GM18526 (cell line): ENCODE measurements around the gene CCDC93.

ENCODE experiments used
- POLR2A ChIP-seq: IDR thresholded peaks from 3 replicates; pipeline ENCODE4 v1.6.1; 2011; ENCODE audit not compliant: insufficient read length; ENCODE audit errors: extremely low read depth

The CCDC93 gene

DNA sequence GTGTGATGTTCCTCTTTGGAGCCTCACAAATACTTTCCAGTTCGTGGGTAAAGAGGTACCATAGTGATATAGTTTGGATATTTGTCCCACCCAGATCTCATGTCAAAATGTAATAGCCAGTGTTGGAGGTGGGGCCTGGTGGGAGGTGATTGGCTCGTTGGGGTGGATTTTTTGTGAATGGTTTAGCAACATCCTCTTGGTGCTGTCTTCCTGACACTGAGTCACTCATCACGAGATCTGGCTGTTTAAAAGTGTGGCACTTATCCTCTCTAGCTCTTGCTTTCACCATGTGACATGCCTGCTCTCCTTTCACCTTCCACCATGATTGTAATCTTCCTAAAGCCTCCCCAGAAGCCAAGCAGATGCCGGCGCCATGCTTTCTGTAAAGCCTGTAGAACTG is 3.0 kb upstream of the CCDC93 start:
- no peak for TF ChIP-seq POLR2A

- no peak for TF ChIP-seq POLR2A
Observed at GRCh38 chr2:118014492-118014824, 588 bp upstream of the CCDC93 start.

DNA sequence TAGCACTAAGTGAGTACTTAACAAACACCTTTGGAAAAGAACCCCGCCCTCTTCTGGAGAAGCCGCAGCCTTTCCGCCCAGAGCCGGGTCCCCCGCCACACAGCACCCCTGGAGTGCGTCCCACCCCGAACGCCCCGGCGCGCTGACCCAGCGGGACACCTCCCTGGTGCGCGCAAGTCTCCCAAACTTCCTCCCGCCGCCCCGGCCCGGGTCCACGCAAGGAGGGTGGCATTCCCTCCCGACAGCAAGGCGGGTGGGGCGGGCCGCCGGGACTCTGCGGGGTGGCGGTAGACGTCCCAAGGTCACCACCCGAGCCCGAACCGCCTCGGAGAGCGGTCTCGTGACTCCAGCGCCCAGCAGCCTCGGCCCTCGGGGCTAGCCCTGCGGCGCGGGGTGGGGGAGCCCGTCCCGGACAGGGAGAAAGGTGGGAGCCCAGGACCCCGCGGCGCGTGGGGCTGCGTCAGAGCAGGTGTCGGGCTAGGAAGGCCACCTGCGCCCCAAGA is 598 bp downstream of the CCDC93 start:
- no peak for TF ChIP-seq POLR2A

- no peak for TF ChIP-seq POLR2A
Observed at GRCh38 chr2:118012778-118013177, 1.1 kb downstream of the CCDC93 start.

GRCh38 chr2:118010473-118010872 is 3.4 kb downstream of the CCDC93 start:
- no peak for TF ChIP-seq POLR2A

DNA sequence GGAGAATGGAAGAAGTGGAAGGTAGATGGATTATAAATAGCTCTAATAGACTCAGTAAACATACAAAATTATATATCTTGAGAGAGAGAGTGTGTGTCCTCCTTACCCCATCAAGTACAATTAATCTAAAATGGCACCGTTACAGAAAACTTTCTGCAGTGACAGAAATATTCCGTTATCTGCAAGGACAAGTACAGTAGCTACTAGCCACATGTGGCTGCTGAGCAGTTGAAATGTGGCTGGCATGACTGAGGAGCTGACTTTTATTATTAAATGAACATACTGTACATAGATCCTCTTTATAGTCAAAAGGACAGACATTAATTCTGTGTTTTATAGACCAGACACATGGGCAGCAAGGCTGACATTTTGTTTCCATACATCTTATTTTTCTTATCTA is 7.0 kb downstream of the CCDC93 start:
- no peak for TF ChIP-seq POLR2A

DNA sequence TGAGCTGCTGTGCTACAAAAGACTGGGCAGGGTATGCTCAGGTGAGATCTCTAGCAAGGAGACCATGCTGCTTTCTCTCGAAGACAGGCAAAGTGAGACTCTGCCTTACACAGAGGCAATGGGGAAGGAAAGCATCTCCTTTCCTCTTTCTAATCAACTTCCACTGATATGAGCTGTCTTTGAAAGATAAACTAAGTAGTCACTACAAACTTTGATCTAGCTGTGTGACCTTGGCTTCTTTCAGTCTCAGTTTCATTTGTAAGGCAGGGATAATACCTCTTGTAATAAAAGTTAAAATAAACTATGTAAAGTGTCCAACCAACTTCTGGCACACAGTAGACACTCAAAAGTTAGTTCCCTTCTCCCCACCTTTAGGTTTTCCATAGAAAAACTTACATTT is 7.5 kb downstream of the CCDC93 start:
- TF ChIP-seq POLR2A = no peak

GRCh38 chr2:118003396-118003824 is 10.5 kb downstream of the CCDC93 start:
- TF ChIP-seq POLR2A = no peak

GRCh38 chr2:118000041-118000440 is 13.8 kb downstream of the CCDC93 start:
- no peak for TF ChIP-seq POLR2A

DNA sequence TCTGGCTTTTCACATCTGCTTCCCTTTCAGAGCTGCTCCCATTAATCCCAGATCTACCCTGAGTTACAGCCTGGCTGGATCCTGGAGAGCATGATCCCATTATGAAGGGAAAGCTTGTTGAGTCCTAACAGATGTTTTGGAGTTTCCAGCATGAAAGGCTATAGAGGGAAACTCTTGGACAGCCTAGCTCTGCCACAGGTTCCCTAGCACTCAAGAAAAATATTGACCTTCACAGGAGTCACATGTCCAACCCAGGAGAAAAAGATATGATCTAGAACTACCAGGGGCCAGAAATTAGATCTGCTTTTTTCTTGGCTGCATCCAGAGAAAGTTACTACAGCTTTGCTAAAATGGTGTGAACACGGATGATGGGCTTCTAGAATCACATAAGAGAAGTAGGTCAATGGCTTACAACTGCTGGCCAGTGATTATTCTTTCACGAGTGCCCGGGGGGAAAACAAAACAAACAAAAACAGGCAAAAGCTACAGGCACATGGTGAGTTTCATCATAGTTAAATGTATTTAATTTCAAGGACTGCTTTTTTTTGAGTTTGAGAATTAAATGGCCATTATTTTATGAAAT is 15.9 kb downstream of the CCDC93 start:
- no peak for TF ChIP-seq POLR2A

DNA sequence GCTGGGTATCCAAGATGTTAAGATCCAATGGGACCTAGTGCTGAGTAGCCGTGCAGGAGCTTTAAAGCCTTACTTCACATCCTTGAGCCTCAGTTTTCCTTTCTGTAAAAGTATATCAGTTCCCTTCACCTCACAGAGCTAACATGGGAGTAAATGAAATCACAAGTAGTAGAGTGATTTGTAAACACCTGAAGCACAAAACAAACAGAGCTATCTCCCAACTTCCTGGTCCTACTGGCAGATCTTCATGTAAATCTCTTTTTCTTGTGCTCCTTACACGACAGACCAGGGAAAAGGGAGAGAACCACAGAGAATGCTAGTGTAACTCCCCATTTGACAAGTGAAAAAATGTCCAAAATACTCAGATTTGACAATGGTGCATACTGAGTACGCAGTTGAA is 17.3 kb downstream of the CCDC93 start:
- no peak for TF ChIP-seq POLR2A

DNA sequence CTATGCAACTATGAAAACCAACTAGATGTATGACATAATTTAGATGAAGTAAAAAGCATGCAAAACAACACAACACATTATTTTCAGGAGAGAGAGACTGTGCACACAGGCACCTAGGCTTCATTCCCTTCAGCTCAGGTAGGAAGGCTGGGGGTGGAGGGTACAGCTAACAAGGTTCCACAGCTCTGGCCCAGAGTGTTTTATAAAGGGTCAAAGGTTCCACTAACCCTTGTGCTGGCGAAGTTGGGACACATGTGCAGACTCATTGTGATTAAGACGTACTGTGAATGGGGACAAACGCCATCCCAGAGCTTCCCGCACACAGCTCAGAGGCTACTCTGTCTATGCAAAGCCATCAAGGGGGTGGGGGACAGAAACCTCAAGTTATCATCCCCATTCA is 19.1 kb downstream of the CCDC93 start:
- no peak for TF ChIP-seq POLR2A

DNA sequence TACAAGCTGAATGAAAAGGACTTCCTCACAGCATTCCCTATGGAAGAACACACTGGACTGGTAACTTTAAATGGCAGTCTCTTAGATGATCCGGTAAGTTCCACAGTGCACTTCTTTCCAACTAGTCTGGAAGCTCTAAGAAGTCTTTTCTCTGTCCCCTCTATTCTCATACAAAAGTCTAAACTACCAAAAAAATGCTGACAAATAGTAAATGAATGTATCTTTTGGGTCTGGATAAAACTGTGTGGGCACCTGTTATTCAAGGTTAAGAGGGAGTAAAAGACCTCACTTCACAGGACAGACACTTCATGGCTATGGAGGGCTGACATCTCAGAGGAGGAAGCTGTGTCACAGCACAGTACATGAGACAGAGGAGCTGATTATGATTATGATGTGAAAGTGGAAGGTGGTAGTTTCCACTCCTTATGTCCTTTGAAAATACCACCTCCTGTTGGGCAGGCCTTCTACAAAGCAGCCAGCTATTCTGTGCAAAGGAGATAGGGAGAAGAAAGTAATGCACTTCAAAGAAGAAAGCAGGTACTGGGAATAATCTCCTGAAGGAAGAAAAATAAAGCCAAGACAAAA is 23.9 kb downstream of the CCDC93 start:
- TF ChIP-seq POLR2A = no peak

GRCh38 chr2:117987121-117987520 is 26.7 kb downstream of the CCDC93 start:
- TF ChIP-seq POLR2A = no peak

DNA sequence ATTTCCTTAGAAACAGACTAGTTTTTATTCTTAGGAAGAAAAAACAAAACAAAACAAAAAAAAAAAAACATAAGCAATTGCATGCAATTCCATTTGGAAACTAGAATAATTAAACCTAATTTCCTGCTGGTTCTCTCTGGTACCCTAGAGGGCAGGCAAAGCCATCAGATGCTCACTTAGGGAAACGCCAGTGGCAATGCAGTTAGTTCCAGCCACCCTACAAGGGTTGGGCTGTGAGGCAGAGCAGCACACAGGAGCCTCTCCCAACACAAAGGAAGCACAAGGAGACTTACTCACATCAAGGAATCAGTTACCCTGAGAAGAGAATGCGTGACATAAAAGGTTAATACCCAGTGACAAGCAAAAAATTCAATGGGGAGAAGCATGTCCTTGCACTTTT is 28.8 kb downstream of the CCDC93 start:
- no peak for TF ChIP-seq POLR2A

- no peak for TF ChIP-seq POLR2A
Observed at GRCh38 chr2:117984208-117984607, 29.7 kb downstream of the CCDC93 start.

DNA sequence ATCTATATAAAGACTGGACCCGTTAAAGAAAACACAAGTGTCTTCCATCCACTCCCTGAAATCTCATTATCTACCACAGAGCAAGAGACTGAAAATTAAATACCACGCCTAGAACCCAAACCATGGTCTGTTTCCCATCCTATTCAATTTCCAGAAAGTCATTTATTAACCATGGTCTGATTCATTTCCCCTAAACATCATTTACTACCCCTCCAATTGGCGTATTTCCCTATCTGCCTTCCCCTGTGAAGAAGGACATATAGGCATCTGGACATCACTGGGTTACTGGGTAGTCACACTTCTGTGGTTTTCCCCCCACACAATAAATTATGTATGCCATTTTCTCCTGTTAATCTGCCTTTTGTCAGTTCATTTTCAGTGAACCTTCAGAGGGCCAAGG is 30.8 kb downstream of the CCDC93 start:
- no peak for TF ChIP-seq POLR2A

DNA sequence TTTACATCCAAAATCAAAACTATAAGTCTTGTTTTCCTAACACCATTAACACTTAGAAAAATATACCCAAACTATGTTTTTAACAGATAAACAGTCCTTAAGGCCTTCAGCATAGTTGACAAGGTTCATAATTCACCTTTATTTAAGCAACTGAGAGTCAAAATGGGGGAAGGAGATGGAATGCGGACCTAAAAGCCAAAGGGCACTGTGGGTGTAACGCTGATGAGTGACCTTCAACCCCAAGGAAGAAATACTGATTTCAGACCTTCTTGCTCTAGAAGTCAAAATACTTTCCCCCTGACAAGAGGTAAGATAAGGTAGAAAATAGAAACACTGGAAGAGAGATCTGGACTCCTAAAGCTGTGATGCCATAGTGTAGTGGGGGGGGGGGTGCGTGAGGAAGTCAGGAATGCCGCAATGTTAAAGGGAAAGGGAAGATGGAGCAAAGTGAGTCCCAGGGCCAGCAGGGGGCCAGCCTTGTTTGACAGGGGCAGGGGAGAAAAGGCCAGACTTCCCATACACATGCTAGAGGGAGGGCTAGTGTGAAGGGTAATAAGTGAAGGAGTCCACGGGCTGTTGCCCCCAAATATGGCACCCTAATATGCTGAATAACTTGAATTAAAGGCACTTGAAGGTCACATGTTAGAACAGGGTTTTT is 31.4 kb downstream of the CCDC93 start:
- TF ChIP-seq POLR2A = no peak

DNA sequence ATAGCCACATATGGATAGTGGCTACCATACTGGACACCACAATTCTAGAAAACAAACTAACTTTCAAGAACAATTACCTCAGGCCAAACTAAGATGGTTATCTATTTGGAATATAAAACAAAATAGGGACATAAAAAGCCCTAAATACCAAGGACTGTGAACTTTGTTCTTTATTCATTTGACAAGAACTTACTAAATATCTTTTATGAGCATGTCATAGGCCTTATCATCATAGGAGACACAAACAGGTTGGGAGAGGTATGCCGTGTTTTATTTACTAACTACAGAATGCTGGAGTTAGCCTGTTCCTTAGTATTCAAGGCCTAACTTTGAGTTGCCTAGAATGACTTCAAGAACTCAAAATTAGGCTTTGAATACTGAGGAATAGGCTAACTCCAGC is 32.1 kb downstream of the CCDC93 start:
- TF ChIP-seq POLR2A = no peak
